Measurements from ENCODE around the gene HTRA1. TPM values are rescaled to one million over a fixed set of nuclear protein-coding genes. Genes with fewer than 3 reads are reported as not detected.

HTRA1 gene
- total RNA-seq, 1 donor from 2014 or later = 125 TPM

DNA sequence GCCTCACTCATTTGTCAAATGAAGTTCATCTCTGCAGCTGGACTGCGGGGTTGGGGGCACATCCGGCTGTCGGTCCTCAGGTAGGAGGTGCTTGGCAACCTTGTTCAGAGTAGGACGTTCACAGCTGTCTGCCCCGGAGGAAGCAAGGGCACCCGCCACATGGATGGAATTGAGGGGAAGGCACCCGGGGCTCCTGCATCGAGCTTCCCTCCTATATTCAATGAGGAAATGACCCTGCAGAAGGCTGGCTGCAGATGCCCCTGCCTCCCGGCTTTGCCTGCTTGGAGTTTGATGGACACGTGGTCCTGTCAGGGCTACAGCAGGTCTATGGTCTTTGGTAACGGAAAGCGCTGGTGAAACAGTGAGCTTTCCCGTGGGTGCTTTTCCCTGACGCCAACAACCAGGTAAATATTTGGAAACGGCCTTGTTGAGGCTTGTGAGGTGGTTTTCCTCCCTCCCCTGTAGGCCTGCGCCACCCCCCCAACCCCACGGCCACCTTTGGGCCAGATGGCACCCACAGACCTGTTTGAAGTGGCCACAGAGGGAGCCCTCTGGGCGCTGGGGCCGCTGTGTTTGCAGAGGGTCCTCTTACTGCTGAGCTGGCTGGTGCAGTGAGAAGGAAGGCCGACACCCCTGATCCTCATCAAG is 32.9 kb downstream of the HTRA1 start:
- DNase-seq (ENCODE audit: low read depth in 2 of 2) = peak; percentile 60 to 86

DNA sequence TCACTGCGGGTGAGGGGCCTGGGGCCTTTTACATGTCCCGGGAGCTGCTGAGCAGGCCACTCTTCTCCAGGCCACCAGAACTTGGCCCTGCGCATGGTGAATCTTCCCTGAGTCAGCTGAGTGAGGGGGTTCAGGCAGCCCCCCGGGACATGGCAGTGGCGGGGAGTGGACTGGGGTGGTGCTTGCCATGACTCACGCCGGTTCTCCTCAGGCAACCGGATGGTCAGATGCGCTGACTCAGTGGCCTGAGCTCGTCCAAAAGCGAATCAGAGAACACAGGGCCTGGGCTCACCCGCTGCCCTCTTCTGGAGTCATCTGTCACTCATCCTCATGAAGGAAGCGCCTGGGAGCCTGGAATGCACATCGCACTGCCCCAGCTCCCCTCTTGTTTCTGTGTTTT is 33.5 kb downstream of the HTRA1 start:
- peak; percentile 90 to 96 for DNase-seq (ENCODE audit: low read depth in 2 of 2)

DNA sequence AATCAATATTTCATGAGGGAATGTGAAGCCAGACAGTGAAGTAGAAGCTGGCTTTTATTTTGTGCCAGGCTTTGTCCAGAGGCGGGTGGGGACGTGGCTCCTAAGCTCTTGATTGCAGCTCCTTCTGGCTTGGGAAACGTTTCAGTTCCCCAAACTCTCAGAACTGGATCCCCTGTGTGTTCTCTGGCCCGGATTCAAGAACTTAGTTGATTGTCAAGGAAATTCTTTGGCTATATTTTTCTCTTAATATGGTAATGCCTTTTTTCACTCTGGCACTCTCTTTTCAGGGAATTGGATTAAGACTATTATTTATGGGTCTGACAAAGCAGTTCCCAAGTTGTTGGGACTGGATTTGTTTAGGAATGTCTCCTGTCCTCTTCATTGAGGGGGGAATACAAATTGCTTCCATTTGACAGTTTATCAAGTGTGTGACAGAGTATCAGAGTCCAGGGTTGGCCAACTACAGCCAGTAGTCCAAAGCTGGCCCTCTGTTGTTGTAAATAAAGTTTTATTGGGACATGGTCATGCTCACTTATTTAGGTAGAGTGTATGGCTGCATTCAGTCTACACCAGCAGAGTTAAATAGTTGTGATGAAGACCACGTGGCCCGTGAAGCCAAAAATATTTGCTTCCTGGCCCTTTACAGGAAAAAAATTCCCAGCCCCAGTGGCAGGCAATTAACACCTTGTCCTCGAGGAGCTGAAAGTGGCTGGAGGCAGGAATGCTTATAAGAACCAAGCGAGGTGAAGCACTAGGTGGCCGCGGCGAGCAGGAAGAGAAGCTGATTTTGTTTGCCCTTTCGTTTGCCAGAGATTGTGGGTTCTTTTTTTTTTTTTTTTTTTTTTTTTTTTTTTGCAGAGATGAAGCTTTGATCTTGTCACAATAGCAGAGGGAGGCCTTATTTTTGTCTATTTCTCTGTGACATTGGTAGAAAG is 34.3 kb downstream of the HTRA1 start:
- peak; percentile 35 to 52 for DNase-seq (ENCODE audit: low read depth in 2 of 2)

DNA sequence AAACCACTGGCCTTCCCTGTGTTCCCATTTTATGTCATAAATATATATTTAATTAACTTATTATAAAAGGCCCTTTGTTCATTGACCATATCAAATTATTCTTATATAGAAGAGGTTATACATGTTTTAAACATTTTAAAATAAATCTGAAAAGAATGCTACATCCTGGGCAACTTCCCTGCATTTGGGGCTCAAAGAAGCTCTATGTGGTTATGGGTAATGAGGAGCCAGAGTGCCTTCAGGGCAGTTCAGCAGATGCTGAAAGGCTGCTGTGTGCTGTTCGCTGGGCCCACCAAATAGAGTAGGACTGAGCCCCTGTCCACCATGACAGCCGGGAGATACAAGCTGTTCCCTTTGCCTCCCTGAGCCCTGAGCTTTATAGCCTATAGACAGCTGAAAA is 35.9 kb downstream of the HTRA1 start:
- no peak for DNase-seq (ENCODE audit: low read depth in 2 of 2)

DNA sequence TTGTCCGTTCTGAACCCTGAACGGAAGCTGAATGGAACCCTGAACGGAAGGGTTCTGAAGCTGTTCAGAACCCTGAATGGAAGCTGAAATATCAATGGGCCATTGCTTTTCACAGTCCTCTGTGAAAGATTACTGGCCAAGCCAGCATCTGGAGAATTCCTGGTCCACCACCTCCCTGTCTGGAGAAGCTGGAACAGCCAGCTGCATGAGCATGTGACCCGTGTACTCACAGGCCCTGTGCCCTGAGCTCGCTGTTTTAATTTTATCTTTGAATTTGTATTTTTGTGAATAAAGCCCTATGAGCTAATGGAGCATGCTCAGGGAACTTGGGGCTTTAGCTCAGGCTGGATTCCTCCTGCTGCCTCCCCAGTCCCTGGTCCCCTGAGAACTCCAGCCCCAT is 37.2 kb downstream of the HTRA1 start:
- DNase-seq (ENCODE audit: low read depth in 2 of 2) = no peak

DNA sequence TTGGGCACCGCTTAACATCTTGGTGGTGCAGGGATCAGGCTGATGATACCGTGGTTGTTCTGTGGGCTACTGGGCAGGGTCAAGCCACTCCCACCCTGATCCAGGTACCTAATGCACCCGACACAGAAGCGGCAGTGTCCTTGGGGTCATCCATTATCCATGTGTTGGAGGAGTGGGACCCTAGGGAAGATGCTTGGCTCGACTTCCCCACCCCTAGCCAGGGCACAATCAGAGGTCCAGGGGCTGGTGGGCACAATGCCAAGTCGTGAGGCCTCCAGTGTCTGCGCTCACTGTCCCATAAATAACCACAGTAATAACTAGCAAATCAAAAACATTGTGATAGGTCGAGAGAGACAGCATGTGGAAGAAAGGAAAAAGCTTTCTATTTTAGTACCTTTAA is 37.7 kb downstream of the HTRA1 start:
- no peak for DNase-seq (ENCODE audit: low read depth in 2 of 2)

DNA sequence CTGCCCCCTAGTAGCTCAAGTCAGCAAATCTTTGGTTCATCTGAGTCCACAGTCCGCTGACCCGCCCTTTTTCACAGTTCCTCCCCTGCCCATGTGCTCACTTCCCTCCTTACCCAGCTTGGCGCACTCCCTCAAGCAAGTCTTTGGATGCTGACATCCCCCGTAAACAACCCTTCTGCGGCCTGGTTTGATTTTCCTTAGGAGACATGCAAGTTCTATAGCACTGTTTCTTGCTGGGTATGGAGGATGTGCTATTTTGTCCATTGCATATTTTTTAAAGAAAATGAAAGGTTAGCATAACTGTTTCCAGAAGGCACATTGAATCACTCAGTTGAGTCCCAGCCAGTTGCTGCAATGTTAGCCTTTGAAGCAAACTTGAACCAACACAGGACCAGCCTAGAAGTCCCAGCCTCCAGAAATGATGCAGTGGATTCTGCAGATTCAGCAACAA is 38.2 kb downstream of the HTRA1 start:
- no peak for DNase-seq (ENCODE audit: low read depth in 2 of 2)

DNA sequence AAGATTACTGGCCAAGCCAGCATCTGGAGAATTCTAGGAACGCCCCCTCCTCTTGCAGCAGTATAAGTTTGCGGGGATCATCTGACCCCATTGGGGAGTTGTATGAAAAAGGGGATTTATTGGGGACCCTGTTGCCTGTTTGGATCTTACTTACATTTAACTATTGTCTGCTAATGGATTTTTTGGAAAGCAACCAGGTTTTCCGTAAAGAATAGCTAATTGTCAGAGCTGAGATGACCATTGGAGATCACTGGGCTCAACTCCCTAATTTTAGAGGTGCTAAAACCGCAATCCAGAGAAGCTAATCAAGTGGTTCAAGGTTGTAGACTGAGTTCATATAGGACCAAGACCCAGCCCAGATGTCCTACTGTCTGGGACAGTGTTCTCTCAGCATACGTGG is 38.8 kb downstream of the HTRA1 start:
- no peak for DNase-seq (ENCODE audit: low read depth in 2 of 2)

DNA sequence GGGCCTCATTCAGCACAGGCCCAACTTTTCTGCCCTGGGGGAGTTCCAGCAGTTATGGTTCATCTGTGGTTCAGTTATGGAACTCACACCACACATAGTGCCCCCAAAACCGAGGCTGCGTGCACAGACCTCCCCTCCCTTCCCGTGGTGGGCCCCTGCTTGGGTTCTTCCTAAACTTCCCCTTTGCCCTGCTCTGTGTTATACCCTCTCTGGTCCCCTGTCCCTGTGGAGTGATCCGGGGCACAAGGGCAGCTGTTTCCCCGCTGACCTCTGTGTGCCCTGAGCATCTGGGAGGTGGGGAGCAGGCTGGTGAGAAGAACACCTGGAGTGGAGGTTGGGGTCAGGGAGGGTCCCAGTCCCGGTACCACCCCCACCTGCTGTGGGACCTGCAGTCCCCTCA is 39.4 kb downstream of the HTRA1 start:
- no peak for DNase-seq (ENCODE audit: low read depth in 2 of 2)

DNA sequence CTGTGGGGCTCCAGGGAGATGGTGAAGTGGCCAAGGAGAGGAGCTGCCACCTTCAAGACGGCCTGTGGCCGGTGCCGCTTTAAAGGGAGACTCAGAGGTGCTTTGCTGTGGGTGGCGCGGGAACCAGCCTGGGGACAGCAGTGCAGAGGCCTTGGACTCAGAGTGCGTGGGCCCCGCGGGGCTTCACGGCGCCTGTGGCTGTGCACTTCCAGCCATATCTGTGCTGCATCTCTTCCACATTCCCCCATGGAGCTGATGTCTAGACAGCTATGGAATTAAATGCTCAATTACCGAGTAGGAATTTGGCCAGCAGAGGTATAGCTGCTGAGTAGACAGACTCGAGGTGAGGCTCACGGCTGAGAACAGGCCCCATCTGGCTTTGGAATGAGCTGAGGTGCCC is 41.7 kb downstream of the HTRA1 start:
- no peak for DNase-seq (ENCODE audit: low read depth in 2 of 2)

DNA sequence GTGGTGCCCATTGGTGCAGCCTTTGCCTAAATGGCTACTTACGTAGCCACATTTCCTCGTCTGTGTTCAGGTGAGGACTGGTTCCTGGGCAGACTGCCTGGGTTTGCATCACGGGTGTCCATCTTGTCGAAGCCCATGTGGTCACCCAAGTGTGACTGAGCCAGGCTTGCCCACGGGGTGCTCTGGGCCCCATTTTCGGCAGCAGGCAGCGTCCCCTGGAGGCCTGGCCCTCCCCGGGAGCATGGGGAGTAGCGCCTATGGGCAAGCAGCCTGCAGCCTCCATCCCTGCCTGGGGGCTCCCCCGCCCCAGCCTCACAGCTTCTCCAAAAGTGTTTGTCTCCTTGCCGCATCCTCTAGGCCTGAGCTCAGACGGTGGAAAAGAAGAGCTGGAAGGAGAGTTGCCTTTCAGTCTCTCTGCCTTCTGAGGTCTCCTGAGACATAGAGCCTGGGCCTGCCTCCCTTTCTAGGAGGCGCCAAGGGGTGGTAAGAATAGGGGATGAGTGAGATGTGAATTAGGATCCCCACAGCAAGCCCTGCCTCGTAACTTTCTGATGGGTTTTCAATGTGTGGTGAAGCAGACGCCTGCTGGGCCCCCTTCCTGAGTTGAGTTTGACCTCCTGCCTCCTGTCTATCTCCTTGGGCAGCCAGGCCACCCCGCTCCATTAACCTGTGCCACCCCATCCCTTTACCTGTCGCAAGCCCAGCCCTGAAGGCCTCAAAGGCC is 42.7 kb downstream of the HTRA1 start:
- no peak for DNase-seq (ENCODE audit: low read depth in 2 of 2)

DNA sequence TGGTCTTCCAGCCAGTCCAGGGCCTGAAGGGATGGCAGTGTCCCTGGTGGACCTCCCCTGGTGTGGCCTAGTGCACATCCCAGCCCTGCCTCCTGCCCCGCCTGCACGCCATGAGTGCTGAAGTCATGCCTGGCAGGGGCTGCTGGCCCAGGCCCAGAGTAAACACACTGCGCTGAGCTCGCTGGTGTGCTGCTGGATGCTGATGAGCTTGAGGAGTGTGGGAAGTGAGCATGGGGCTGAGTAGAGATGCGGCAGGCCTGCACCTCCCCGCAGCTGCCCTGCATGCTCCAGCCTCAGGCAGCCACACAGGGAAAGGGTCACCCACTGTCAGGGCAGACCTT is 43.2 kb downstream of the HTRA1 start:
- DNase-seq (ENCODE audit: low read depth in 2 of 2) = peak; percentile 93 to 94

DNA sequence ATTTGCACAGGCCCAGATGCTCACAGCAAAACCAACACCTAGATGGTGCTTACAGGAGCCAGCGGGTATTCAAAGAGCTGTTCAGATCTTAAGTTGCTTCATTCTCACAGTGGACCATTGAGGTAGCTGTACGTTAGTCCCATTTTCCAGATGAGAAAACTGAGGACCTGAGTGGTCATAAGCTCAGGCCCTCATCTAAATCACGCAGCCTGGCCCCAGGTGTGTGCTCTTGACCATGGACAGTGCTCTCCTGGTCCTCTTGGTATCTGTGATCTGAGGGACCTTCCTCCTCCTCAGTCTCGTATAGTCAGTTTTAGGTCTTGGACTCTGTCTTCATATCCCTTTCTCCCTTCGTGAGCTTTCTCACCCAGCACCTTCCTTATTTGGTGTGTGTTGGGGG is 43.7 kb downstream of the HTRA1 start:
- no peak for DNase-seq (ENCODE audit: low read depth in 2 of 2)

DNA sequence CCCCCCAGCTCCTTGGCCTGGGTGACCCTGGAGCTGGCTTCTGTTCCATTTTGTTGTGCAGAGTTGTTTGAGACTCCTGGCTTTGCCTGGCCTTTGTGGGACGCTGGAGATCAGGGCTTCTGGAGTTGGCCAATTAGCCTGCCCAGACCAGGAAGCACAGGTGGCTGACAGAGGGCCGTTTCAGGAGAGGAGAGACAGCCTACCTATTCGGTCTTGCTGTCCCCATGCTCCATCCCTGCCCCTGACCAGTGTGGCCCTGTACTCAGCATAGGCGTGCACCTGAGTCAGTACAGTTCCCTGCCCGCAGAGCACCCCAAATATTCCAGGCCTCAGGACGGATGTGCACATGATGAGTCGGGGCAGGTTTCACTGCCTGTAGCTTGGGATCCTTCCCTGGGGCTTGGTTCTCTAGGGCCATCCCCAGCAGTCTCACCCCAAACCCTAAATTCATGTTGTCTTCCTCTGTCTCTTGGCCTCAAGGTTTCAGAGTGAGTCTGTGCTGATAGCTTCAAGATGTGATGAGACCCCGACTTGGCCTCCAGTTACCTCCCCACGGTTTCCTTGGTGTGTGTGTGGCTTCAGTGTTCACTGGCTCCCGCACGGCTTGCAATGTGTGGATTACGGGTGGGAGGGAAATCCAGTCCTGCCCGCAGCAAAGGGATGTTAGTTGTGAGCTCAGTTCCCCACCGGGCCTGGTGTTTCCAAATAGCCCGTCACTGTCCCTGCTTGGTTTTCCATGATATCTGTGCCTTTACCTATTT is 44.7 kb downstream of the HTRA1 start:
- DNase-seq (ENCODE audit: low read depth in 2 of 2) = no peak

DNA sequence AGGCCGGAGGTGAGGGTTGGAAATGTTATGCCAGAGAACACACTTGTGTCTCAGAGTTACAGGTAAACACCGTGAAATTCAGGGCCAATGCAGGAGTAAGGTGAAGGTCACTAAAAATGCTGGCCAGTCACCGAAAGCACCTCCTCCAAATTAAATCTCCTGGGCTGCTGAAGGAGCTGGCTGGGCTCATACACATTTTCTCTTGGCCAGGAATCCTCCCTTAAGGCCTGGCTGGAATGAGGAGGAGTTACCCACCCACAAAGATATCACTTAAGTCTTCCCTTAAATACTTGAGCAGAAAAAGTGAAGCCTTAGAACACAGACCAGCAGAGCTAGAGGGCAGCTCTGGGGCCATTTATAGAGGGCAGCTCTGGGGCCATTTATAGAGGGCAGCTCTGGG is 46.3 kb downstream of the HTRA1 start:
- no peak for DNase-seq (ENCODE audit: low read depth in 2 of 2)

DNA sequence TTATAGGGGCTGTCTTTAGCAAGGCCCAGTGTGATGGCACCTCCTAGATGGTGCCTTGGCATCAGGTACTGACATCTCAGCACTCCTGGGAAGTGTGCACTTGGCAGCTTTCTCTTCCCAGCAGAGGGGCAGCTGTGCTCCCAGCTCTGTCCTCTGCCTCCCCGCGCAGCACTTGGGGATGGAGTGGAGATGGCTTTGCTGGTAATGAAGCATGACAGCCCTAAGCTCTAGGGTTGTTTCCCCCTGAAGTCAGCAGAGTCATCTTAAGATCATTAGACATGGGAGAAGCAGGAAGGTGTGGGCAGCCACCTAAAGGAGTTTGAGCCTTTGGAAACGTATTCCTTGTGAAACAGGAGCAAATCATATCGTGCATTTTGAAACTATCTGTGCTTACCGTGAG is 46.7 kb downstream of the HTRA1 start:
- DNase-seq (ENCODE audit: low read depth in 2 of 2) = no peak

DNA sequence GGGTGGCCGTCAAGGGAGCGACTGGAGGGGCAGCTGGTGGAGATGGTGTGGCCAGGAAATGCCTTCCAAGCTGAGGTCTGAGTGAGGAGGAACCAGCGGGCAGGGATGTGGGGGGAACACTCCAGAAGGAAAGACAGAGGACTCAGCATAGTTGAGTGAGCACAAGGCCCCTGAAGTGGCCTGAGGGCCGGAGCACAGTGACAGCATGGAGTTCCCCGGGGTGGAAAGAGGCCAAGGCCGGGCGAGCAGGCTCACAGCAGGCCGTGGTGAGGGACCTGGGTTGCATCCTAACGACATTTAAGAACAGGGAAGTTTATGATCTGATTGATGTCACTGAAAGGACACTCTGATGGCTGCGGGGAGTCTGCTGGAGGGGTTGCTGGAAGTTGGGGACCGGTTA is 48.0 kb downstream of the HTRA1 start:
- DNase-seq (ENCODE audit: low read depth in 2 of 2) = no peak

DNA sequence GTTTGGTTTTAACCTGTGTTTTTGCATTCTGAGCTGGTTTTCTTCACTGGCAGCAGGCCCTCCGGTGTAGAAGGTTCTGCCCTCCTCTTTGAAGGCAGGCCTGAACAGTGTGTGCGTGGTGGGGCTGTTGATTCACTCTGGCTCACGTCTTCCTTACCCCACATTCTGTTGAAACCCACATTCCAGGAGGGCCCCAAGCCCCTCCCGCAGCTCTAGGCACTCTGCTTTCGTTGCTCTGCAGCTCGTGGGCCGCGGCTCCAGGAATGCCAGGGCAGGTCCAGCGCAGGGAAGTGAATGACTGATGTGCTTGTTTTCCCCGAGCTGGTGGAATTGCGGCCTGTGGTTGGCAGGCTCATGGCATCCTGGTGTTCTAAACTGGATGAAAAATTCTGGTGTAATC is 49.0 kb downstream of the HTRA1 start:
- DNase-seq (ENCODE audit: low read depth in 2 of 2) = no peak

DNA sequence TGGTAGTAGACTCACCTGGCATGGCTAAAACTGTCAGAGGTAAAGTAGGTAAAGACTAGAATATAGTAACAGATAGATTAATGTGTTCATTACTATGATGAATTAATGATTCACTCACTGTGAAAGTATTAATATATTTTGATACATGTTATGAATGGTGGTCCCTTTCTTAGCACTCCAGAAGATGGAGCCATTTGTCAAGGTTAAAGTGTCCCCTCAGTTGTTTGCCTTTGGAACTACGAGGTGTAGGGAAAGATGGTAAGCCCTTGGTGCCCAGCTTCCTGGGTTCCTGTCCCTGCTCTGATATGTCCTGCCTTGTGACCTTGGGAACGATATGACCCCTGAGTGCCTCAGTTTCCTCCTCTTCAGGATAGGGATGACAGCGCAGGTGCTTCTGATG is 49.4 kb downstream of the HTRA1 start:
- DNase-seq (ENCODE audit: low read depth in 2 of 2) = no peak

DNA sequence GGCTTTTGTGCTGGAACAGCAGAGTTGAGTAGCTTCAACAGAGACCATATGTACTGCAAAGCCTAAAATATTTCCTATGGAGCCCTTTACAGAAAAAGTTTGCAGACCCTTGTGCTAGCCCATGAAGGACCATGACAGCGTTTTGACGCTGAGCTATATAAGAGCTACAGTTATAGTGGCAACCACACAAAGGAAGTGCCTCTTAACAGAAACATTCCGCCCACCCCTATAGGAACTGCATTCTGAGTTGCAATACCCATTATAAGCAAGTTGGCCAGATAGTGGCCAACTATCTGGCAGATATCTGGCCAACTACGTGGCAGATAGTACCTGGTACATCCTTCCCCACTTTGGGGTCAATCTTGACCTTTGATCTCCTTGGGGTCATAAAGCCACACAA is 51.7 kb downstream of the HTRA1 start:
- DNase-seq (ENCODE audit: low read depth in 2 of 2) = no peak

DNA sequence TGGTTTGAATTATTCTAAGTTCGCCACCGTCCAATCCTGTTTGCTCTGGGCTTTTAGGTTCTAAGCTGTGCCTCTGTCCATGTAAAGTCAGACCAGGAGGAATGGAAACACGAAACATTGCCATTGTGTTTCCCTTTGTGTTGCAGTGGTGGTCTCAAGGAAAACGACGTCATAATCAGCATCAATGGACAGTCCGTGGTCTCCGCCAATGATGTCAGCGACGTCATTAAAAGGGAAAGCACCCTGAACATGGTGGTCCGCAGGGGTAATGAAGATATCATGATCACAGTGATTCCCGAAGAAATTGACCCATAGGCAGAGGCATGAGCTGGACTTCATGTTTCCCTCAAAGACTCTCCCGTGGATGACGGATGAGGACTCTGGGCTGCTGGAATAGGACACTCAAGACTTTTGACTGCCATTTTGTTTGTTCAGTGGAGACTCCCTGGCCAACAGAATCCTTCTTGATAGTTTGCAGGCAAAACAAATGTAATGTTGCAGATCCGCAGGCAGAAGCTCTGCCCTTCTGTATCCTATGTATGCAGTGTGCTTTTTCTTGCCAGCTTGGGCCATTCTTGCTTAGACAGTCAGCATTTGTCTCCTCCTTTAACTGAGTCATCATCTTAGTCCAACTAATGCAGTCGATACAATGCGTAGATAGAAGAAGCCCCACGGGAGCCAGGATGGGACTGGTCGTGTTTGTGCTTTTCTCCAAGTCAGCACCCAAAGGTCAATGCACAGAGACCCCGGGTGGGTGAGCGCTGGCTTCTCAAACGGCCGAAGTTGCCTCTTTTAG is 52.9 kb downstream of the HTRA1 start:
- DNase-seq (ENCODE audit: low read depth in 2 of 2) = no peak
